Aorta (tissue), 5 donors: Measurements from ENCODE around the gene RHO. TPM values are rescaled to one million over a fixed set of nuclear protein-coding genes. Genes with fewer than 3 reads are reported as not detected.

Experiments used
- ATAC-seq: fragments of 200-7000 bp; cut with Tn5 transposase; one replicate; pipeline ENCODE4 v1.9.1; 2022; ENCODE audit warnings: moderate library complexity; ENCODE audit not compliant: low FRiP score
- DNase-seq, 2 donors: peaks; one replicate each; pipeline ENCODE4 v3.0.0-alpha.2; 2020
- H3K27ac ChIP-seq, 2 donors: one replicate each; pipeline ENCODE4 v1.5.1; 2013; ENCODE audit warnings: low read length in 2 of 2, mild to moderate bottlenecking in 2 of 2, moderate library complexity in 2 of 2, control low read depth in 1 of 2, inconsistent platforms in 1 of 2, low read depth in 1 of 2
- H3K27me3 ChIP-seq, 2 donors: one replicate each; pipeline ENCODE4 v1.6.1; 2013; ENCODE audit warnings: control low read depth in 1 of 2, low read length in 1 of 2, mild to moderate bottlenecking in 1 of 2, moderate library complexity in 1 of 2; ENCODE audit not compliant: insufficient read depth in 2 of 2, control insufficient read depth in 1 of 2
- H3K36me3 ChIP-seq, 2 donors: one replicate each; pipeline ENCODE4 v1.6.1; 2013; ENCODE audit warnings: control low read depth in 1 of 2, low read length in 1 of 2, mild to moderate bottlenecking in 1 of 2; ENCODE audit not compliant: insufficient read depth in 2 of 2, control insufficient read depth in 1 of 2
- H3K4me1 ChIP-seq, 2 donors: one replicate each; pipeline ENCODE4 v1.6.1; 2013; ENCODE audit warnings: low read length in 2 of 2, control low read depth in 1 of 2, mild to moderate bottlenecking in 1 of 2, moderate library complexity in 1 of 2; ENCODE audit not compliant: insufficient read depth in 2 of 2, control insufficient read depth in 1 of 2
- H3K4me3 ChIP-seq, 2 donors: one replicate each; pipeline ENCODE4 v1.5.1; 2013; ENCODE audit warnings: low read length in 2 of 2, control low read depth in 1 of 2, mild to moderate bottlenecking in 1 of 2
- H3K9me3 ChIP-seq: one replicate; pipeline ENCODE4 v1.6.1; 2013; ENCODE audit warnings: mild to moderate bottlenecking, low read length; ENCODE audit not compliant: control insufficient read depth
- WGBS, 2 donors: extraction: QIAGEN DNeasy Blood & Tissue Kit; methylation state at CpG; one replicate each; pipeline ENCODE4 v1.1.7; 2013; 5-methylcytosine and 5-hydroxymethylcytosine counted together
- intact Hi-C, 2 donors: fragments of 100-400 bp; cut with DNase I; formaldehyde crosslinking; loops; one replicate each; pipeline versions ENCODE4 v1.14.2 to v1.15.0; 2022
- polyA plus RNA-seq, 2 donors: library from polyadenylated mRNA; stranded (reverse); fragments of 200-250 nt; gene quantifications; one replicate each; pipeline ENCODE4 v1.2.3, GENCODE V29; 2013
- total RNA-seq, 2 donors: library from RNA; stranded (reverse); fragmentation: NEBNext Ultra II Directional; extraction: Animal tissue kit (Norgen Biotek cat#: 25700); gene quantifications; one replicate each; pipeline ENCODE4 v1.2.1, GENCODE V29; 2021
- donor health status: healthy with polysubstance abuse.
- donor health status: Bipolar disorder and iron deficiency.
- donor health status: DM: no; HTN: no; CAD: no.
- donor health status: DM: no; HTN: no; CAD: no.
- donor health status: DM: yes; HTN: yes; CAD: no.

The RHO gene
- total and polyA plus RNA-seq, 4 donors, result 0.15 TPM; not detected in 3

- peaks cover 0 to 3% of the 10 kb centered on the region in 2 donors for H3K36me3 ChIP-seq
- 86% methylated on average over 13 of the region's 13 CpGs for WGBS, 2 donors
- ATAC-seq, result no peak
- H3K27ac ChIP-seq, result no peak overlapping the region
- no peaks in the 10 kb centered on the region for H3K9me3 ChIP-seq
- intact Hi-C loops, result loop anchor here (2.0 to 5.0 kb wide), 2 partner anchors 49 to 54 kb away; no protein-coding TSS in a partner anchor
- no peaks in the 10 kb centered on the region for H3K4me1 ChIP-seq
- no peaks in the 10 kb centered on the region for H3K27me3 ChIP-seq
- no peak for DNase-seq
- no peak overlapping the region for H3K4me3 ChIP-seq
Observed at GRCh38 chr3:129503471-129504291, 24.8 kb upstream of the RHO start.

- no peaks in the 10 kb centered on the region for H3K9me3 ChIP-seq
- H3K27ac ChIP-seq, result peak overlapping the region in 1 of 2 donors; percentile 74
- intact Hi-C loops, result loop anchor here (2.0 to 5.0 kb wide), 2 partner anchors 48 to 53 kb away; no protein-coding TSS in a partner anchor
- peaks cover 0 to 3% of the 10 kb centered on the region in 2 donors for H3K36me3 ChIP-seq
- no peak for ATAC-seq
- H3K4me3 ChIP-seq, result no peak overlapping the region
- 46 to 48% methylated on average over 5 of the region's 5 CpGs for WGBS, 2 donors
- no peaks in the 10 kb centered on the region for H3K4me1 ChIP-seq
- no peaks in the 10 kb centered on the region for H3K27me3 ChIP-seq
- DNase-seq, result no peak
Observed at GRCh38 chr3:129504471-129505100, 23.9 kb upstream of the RHO start.

- intact Hi-C loops, result loop anchor here in 1 of 2 donors (2.0 kb wide), 1 partner anchor 47 kb away; no protein-coding TSS in a partner anchor
- Histone ChIP-seq H3K9me3 (no peaks in the 10 kb centered on the region), H3K27me3 (no peaks in the 10 kb centered on the region), H3K4me1 (no peaks in the 10 kb centered on the region), H3K27ac (peak overlapping the region in 1 of 2 donors; percentile 48), H3K36me3 (peaks cover 0 to 3% of the 10 kb centered on the region in 2 donors), H3K4me3 (no peak overlapping the region)
- DNase-seq, result no peak
- 74 to 79% methylated on average over 6 of the region's 6 CpGs for WGBS, 2 donors
- ATAC-seq, result no peak
Observed at GRCh38 chr3:129505341-129505740, 23.1 kb upstream of the RHO start.

- intact Hi-C loops, result no loop called here
- ATAC-seq, result no peak
- H3K36me3 ChIP-seq, result peaks cover 0 to 3% of the 10 kb centered on the region in 2 donors
Observed at GRCh38 chr3:129506231-129506742, 22.2 kb upstream of the RHO start.

GRCh38 chr3:129507181-129507831, 21.1 kb upstream of the RHO start:
- intact Hi-C loops, result no loop called here
- 20 to 25% methylated on average over 9 of the region's 9 CpGs for WGBS, 2 donors
- Histone ChIP-seq H3K36me3 (peaks cover 0 to 3% of the 10 kb centered on the region in 2 donors), H3K4me1 (no peaks in the 10 kb centered on the region), H3K9me3 (no peaks in the 10 kb centered on the region), H3K27me3 (no peaks in the 10 kb centered on the region), H3K27ac (no peak overlapping the region), H3K4me3 (no peak overlapping the region)
- no peak for DNase-seq
- ATAC-seq, result peak; percentile 75

More at GRCh38 chr3:129506231-129506742, 22.2 kb upstream of the RHO start:
- H3K27ac ChIP-seq, result no peak overlapping the region
- 69 to 76% methylated on average over 9 of the region's 9 CpGs for WGBS, 2 donors
- H3K27me3 ChIP-seq, result no peaks in the 10 kb centered on the region
- H3K4me3 ChIP-seq, result no peak overlapping the region
- no peaks in the 10 kb centered on the region for H3K4me1 ChIP-seq
- no peak for DNase-seq
- no peaks in the 10 kb centered on the region for H3K9me3 ChIP-seq

- intact Hi-C loops, result no loop called here
- ATAC-seq (no peak), DNase-seq (no peak)
- Histone ChIP-seq H3K4me1 (no peaks in the 10 kb centered on the region), H3K36me3 (peaks cover 0 to 3% of the 10 kb centered on the region in 2 donors), H3K27me3 (no peaks in the 10 kb centered on the region), H3K4me3 (no peak overlapping the region), H3K9me3 (no peaks in the 10 kb centered on the region), H3K27ac (no peak overlapping the region)
Observed at GRCh38 chr3:129512595-129512994, 15.8 kb upstream of the RHO start.

- H3K9me3 ChIP-seq, result no peaks in the 10 kb centered on the region
- no peaks in the 10 kb centered on the region for H3K27me3 ChIP-seq
- H3K27ac ChIP-seq, result no peak overlapping the region
- DNase-seq (no peak), ATAC-seq (no peak)
- 90 to 93% methylated on average over 8 of the region's 8 CpGs for WGBS, 2 donors
- H3K4me1 ChIP-seq, result no peaks in the 10 kb centered on the region
- no peak overlapping the region for H3K4me3 ChIP-seq
- intact Hi-C loops, result no loop called here
- H3K36me3 ChIP-seq, result peaks cover 0 to 3% of the 10 kb centered on the region in 2 donors
Observed at GRCh38 chr3:129513705-129514104, 14.7 kb upstream of the RHO start.

GRCh38 chr3:129514110-129514509, 14.3 kb upstream of the RHO start:
- Histone ChIP-seq H3K4me1 (no peaks in the 10 kb centered on the region), H3K27me3 (no peaks in the 10 kb centered on the region), H3K36me3 (peaks cover 0 to 3% of the 10 kb centered on the region in 2 donors), H3K27ac (no peak overlapping the region), H3K4me3 (no peak overlapping the region), H3K9me3 (no peaks in the 10 kb centered on the region)
- no peak for ATAC-seq
- DNase-seq, result no peak
- intact Hi-C loops, result no loop called here
- 92 to 93% methylated on average over 10 of the region's 10 CpGs for WGBS, 2 donors
